Neutrophil (primary cell): ENCODE measurements around the gene SLC39A12.

Source experiments
- H3K27ac ChIP-seq: fragments of 200-600 bp; sonication (generic); 2 replicates; pipeline ENCODE4 v1.5.1; 2016; ENCODE audit warnings: mild to moderate bottlenecking, moderate library complexity
- H3K27me3 ChIP-seq: fragments of 200-600 bp; sonication (generic); 2 replicates; pipeline ENCODE4 v1.6.0; 2016; ENCODE audit warnings: mild to moderate bottlenecking
- H3K36me3 ChIP-seq: fragments of 200-600 bp; sonication (generic); 2 replicates; pipeline ENCODE4 v1.5.1; 2017
- H3K4me1 ChIP-seq, 2 experiments: fragments of 200-600 bp in 1 of 2; sonication (generic) in 1 of 2; 1 replicate in 1 of 2; 2 replicates in 1 of 2; pipeline versions ENCODE4 v1.5.1 to v1.6.1; 2013 to 2016; ENCODE audit warnings: low read depth in 1 of 2, low read length in 1 of 2, mild to moderate bottlenecking in 1 of 2, moderate library complexity in 1 of 2; ENCODE audit not compliant: control insufficient read depth in 1 of 2, insufficient read depth in 1 of 2
- H3K4me3 ChIP-seq, 2 experiments: fragments of 200-600 bp in 1 of 2; sonication (generic) in 1 of 2; 1 replicate in 1 of 2; 2 replicates in 1 of 2; pipeline ENCODE4 v1.5.1; 2013 to 2016; ENCODE audit warnings: low read depth in 1 of 2, low read length in 1 of 2, mild to moderate bottlenecking in 1 of 2, moderate library complexity in 1 of 2
- H3K9me3 ChIP-seq: fragments of 200-600 bp; sonication (generic); 2 replicates; pipeline ENCODE4 v1.5.1; 2016
- CTCF ChIP-seq: fragments of 200-600 bp; sonication (generic); IDR thresholded peaks from 2 replicates; pipeline ENCODE4 v1.5.1; 2016; ENCODE audit warnings: antibody characterized with exemption

SLC39A12 gene

DNA sequence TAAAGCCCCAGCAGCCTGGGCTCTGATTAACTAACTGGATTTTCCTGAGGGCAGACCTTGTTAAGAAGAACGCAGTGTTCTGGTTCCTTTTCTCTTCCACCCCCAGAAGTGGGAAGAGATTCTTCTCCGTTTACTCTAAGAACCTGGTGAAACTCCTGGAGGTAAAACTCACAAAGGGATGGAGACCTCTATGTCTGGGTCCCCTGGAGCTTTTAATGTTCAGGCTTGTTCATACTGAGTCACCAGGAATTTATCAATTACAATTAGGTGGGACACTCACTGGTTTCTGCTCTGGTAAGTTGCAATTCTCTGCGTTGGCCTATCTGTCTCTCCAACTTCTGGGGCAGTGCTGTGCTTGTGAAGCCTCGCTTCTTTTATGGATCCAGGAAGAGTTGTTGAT is 115.2 kb downstream of the SLC39A12 start:
- TF ChIP-seq CTCF, result no peak
- H3K27me3 ChIP-seq, result no peaks in the 10 kb centered on the region
- H3K4me3 ChIP-seq, result no peak overlapping the region
- H3K36me3 ChIP-seq, result no peaks in the 10 kb centered on the region
- H3K9me3 ChIP-seq, result no peaks in the 10 kb centered on the region
- no peak overlapping the region for H3K27ac ChIP-seq
- no peaks in the 10 kb centered on the region for H3K4me1 ChIP-seq

- Histone ChIP-seq H3K36me3 (no peaks in the 10 kb centered on the region), H3K9me3 (no peaks in the 10 kb centered on the region), H3K27ac (no peak overlapping the region), H3K4me1 (no peaks in the 10 kb centered on the region), H3K27me3 (no peaks in the 10 kb centered on the region), H3K4me3 (no peak overlapping the region)
- TF ChIP-seq CTCF, result no peak
Observed at GRCh38 chr10:18068401-18068800, 116.7 kb downstream of the SLC39A12 start.

DNA sequence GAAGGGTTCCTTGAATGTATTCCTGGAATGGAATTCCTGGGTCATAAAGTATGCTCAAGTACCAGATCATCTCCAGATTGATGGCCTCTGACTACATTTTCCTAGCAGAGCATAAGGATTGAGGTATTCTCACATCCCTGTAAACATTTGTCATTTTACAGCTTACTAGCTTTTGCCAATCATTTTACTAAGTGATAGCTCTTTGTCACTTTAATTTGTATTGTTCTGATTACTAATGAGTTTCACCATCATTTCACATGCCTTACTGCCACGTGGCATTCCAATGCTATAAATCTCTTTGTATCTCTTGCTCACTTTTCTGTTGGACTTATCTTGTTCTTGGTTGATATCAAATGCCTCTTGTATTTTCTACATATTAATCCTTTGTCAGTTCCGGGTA is 119.9 kb downstream of the SLC39A12 start:
- Histone ChIP-seq H3K4me3 (no peak overlapping the region), H3K36me3 (no peaks in the 10 kb centered on the region), H3K4me1 (no peaks in the 10 kb centered on the region), H3K27ac (no peak overlapping the region), H3K9me3 (no peaks in the 10 kb centered on the region), H3K27me3 (no peaks in the 10 kb centered on the region)
- TF ChIP-seq CTCF, result no peak

GRCh38 chr10:18073314-18073713 is 121.6 kb downstream of the SLC39A12 start:
- no peak for TF ChIP-seq CTCF
- Histone ChIP-seq H3K9me3 (no peaks in the 10 kb centered on the region), H3K36me3 (no peaks in the 10 kb centered on the region), H3K4me1 (no peaks in the 10 kb centered on the region), H3K4me3 (no peak overlapping the region), H3K27ac (no peak overlapping the region), H3K27me3 (no peaks in the 10 kb centered on the region)

DNA sequence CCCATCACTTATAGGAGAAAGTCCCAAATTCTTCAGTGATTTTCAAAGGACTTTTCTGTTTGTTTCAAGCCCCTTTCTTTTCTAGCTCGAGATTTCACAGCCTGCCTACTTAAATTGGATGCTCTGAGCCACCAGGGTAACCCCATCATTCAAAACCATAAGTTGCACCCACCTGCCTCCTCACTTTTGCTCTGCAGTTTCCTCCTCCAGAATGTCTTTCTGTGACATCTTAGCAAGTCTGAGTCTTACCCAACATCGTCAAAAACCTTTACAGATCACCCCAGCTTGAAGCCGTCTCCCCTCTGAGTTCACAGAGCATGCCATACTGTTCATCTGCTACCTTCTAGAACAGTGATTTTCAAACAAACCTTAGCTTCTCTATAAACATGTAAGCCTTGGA is 124.2 kb downstream of the SLC39A12 start:
- Histone ChIP-seq H3K36me3 (no peaks in the 10 kb centered on the region), H3K4me1 (no peaks in the 10 kb centered on the region)

More for the DNA sequence above, 124.2 kb downstream of the SLC39A12 start:
- Histone ChIP-seq H3K4me3 (no peak overlapping the region), H3K27ac (no peak overlapping the region), H3K9me3 (no peaks in the 10 kb centered on the region), H3K27me3 (no peaks in the 10 kb centered on the region)
- TF ChIP-seq CTCF, result no peak
